ENCODE measurements around the gene PRKAG1. TPM values are rescaled to one million over a fixed set of nuclear protein-coding genes. Genes with fewer than 3 reads are reported as not detected.

PRKAG1 gene
- total and polyA plus RNA-seq, 2 donors (not counting 1 experiment from before 2014, with no cell fraction given) = 28.5 to 60.0 TPM

DNA sequence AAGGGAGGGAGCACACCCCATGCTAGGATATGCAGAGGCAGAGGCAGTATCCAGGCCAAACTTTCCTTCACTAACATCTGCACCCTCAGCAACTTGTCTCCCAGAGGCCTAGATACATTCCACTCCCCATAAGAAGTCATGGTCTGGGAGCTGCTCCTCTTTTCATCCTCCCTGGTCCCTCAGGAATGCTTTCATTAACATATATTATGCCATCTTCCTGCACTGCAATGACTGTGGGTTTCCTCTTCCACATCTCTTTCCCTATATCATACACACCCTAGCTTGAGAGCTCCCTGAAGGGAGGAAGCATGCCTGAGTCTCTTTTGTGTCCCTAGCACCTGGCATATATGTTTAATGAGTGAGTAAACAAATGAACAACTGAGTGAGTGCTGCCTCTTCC, 28.0 kb downstream of the PRKAG1 start:
- Mint-ChIP-seq H3K9me3 (ENCODE audit: insufficient read depth) (no peaks in the 10 kb centered on the region), H3K4me1 (peaks cover 13% of the 10 kb centered on the region), H3K27ac (no peak overlapping the region), H3K27me3 (peaks cover 56% of the 10 kb centered on the region), H3K4me3 (no peak overlapping the region)
- no peak for ATAC-seq (ENCODE audit: low read depth)
- H2AFZ ChIP-seq (ENCODE audit: insufficient read depth, low read depth, low read length, poor library complexity, severe bottlenecking) = no peak overlapping the region
- H3K9me3 ChIP-seq (ENCODE audit: control extremely low read depth in 1 of 3, control insufficient read depth in 2 of 3, insufficient read depth in 1 of 3, low read length in 2 of 3) = no peaks in the 10 kb centered on the region
- H3K4me3 ChIP-seq (ENCODE audit: control extremely low read depth in 1 of 5, extremely low read depth in 1 of 5, insufficient read depth in 1 of 5, low read depth in 2 of 5, low read length in 4 of 5) = no peak overlapping the region
- H4K20me1 ChIP-seq (ENCODE audit: control insufficient read depth, insufficient read depth, low read length, poor library complexity, severe bottlenecking) = no peaks in the 10 kb centered on the region
- TF ChIP-seq, protein P1, sequence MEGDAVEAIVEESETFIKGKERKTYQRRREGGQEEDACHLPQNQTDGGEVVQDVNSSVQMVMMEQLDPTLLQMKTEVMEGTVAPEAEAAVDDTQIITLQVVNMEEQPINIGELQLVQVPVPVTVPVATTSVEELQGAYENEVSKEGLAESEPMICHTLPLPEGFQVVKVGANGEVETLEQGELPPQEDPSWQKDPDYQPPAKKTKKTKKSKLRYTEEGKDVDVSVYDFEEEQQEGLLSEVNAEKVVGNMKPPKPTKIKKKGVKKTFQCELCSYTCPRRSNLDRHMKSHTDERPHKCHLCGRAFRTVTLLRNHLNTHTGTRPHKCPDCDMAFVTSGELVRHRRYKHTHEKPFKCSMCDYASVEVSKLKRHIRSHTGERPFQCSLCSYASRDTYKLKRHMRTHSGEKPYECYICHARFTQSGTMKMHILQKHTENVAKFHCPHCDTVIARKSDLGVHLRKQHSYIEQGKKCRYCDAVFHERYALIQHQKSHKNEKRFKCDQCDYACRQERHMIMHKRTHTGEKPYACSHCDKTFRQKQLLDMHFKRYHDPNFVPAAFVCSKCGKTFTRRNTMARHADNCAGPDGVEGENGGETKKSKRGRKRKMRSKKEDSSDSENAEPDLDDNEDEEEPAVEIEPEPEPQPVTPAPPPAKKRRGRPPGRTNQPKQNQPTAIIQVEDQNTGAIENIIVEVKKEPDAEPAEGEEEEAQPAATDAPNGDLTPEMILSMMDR (IDR thresholded peaks at IDR 0.05) = no peak
- TF ChIP-seq EZH2 (IDR thresholded peaks at IDR 0.05; ENCODE audit: borderline replicate concordance, insufficient read depth, low read depth, low read length, poor library complexity, severe bottlenecking) = no peak
- DNase-seq = no peak
- H3K4me2 ChIP-seq (replicated peaks; ENCODE audit: low read depth, low read length, poor library complexity, severe bottlenecking) = no peak overlapping the region
- H3K79me2 ChIP-seq (ENCODE audit: control insufficient read depth, insufficient read depth, low read length) = no peaks in the 10 kb centered on the region
- CTCF ChIA-PET = interaction anchor here (0.8 to 1.8 kb wide), 4 partner anchors 13 to 555 kb away, joined by 3 to 4 read pairs (median 4); partner anchors contain the start of genes FKBP11 and WNT1
- no peak overlapping the region for H3K27ac ChIP-seq (ENCODE audit: low read length in 2 of 2)
- H3K27me3 ChIP-seq (replicated peaks in 1 of 4; ENCODE audit: control extremely low read depth in 1 of 4, control insufficient read depth in 3 of 4, insufficient read depth in 4 of 4, low read length in 3 of 4) = peaks cover 0 to 70% (median 34%) of the 10 kb centered on the region in 4 experiments
- POLR2A ChIA-PET = no interaction called here
- H3K36me3 ChIP-seq (replicated peaks in 1 of 2; ENCODE audit: control extremely low read depth in 1 of 2, control insufficient read depth in 1 of 2, extremely low read depth in 1 of 2, insufficient read depth in 2 of 2, low read length in 1 of 2) = no peaks in the 10 kb centered on the region
- peaks cover 7 to 13% of the 10 kb centered on the region in 2 donors for H3K4me1 ChIP-seq (ENCODE audit: control insufficient read depth in 2 of 2, insufficient read depth in 2 of 2, low read length in 2 of 2)
- H3K9ac ChIP-seq (ENCODE audit: low read length) = no peak overlapping the region
- intact Hi-C loops (cut with micrococcal nuclease) = no loop called here

GRCh38 chr12:48988030-48988649, 30.4 kb downstream of the PRKAG1 start:
- TF ChIP-seq EZH2 (IDR thresholded peaks at IDR 0.05; ENCODE audit: borderline replicate concordance, insufficient read depth, low read depth, low read length, poor library complexity, severe bottlenecking) = no peak
- TF ChIP-seq, protein P1 (IDR thresholded peaks at IDR 0.05) = peak; percentile 84
- Mint-ChIP-seq H3K27me3 (peaks cover 48% of the 10 kb centered on the region), H3K4me3 (no peak overlapping the region), H3K9me3 (ENCODE audit: insufficient read depth) (no peaks in the 10 kb centered on the region), H3K27ac (no peak overlapping the region), H3K4me1 (peaks cover 6% of the 10 kb centered on the region)
- Histone ChIP-seq H4K20me1 (ENCODE audit: control insufficient read depth, insufficient read depth, low read length, poor library complexity, severe bottlenecking) (no peaks in the 10 kb centered on the region), H3K27me3 (replicated peaks in 1 of 4; ENCODE audit: control extremely low read depth in 1 of 4, control insufficient read depth in 3 of 4, insufficient read depth in 4 of 4, low read length in 3 of 4) (peaks cover 0 to 51% (median 22%) of the 10 kb centered on the region in 4 experiments), H3K9ac (ENCODE audit: low read length) (no peak overlapping the region), H3K4me2 (replicated peaks; ENCODE audit: low read depth, low read length, poor library complexity, severe bottlenecking) (no peak overlapping the region), H3K27ac (ENCODE audit: low read length in 2 of 2) (no peak overlapping the region), H3K79me2 (ENCODE audit: control insufficient read depth, insufficient read depth, low read length) (no peaks in the 10 kb centered on the region), H3K4me1 (ENCODE audit: control insufficient read depth in 2 of 2, insufficient read depth in 2 of 2, low read length in 2 of 2) (peaks cover 0 to 5% of the 10 kb centered on the region in 2 donors), H3K36me3 (replicated peaks in 1 of 2; ENCODE audit: control extremely low read depth in 1 of 2, control insufficient read depth in 1 of 2, extremely low read depth in 1 of 2, insufficient read depth in 2 of 2, low read length in 1 of 2) (no peaks in the 10 kb centered on the region), H2AFZ (ENCODE audit: insufficient read depth, low read depth, low read length, poor library complexity, severe bottlenecking) (no peak overlapping the region), H3K4me3 (ENCODE audit: control extremely low read depth in 1 of 5, extremely low read depth in 1 of 5, insufficient read depth in 1 of 5, low read depth in 2 of 5, low read length in 4 of 5) (no peak overlapping the region), H3K9me3 (ENCODE audit: control extremely low read depth in 1 of 3, control insufficient read depth in 2 of 3, insufficient read depth in 1 of 3, low read length in 2 of 3) (no peaks in the 10 kb centered on the region)
- 34% methylated on average over 16 of the region's 16 CpGs for WGBS (ENCODE audit: insufficient coverage)
- ChIA-PET CTCF (interaction anchor here (0.6 to 2.3 kb wide), 44 partner anchors 9 to 156 kb away, joined by 3 to 45 read pairs (median 4); partner anchors contain the start of genes ARF3, DDX23, FKBP11 and WNT1), POLR2A (interaction anchor here (1.0 kb wide), 1 partner anchor 63 kb away, joined by 3 read pairs; no protein-coding TSS in a partner anchor)
- intact Hi-C loops (cut with micrococcal nuclease) = loop anchor here (1.0 kb wide), 1 partner anchor 64 kb away; no protein-coding TSS in a partner anchor
- ATAC-seq (ENCODE audit: low read depth) (peak; percentile 71), DNase-seq (peak; percentile 76)

All from B cell (primary cell).